ENCODE measurements around the gene PDE8B. TPM values are rescaled to one million over a fixed set of nuclear protein-coding genes. Genes with fewer than 3 reads are reported as not detected.

Gene PDE8B
- polyA plus RNA-seq, 1 donor (not counting 4 experiments of a cell fraction or from before 2014, with no cell fraction given) = not detected

DNA sequence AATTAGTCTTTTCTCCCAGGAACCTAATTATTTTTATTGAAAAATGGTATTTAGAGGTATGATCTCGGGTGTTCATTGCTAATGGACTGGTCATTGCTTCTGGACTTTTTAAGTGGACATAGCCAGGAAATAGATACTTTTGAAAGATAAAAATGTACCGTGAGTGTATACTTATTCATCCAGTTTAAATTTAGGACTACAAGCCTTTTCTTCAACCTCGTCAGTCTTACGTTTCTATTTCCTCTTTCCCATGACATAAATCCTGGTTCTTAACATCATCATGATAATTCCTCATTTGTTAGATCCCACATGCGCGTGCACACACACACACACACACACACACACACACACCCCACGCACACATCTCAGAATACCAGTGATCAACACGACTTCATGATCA lies 15.1 kb downstream of the PDE8B start:
- FAIRE-seq (no peak), DNase-seq (ENCODE audit: low read depth, low spot score) (no peak)
- Histone ChIP-seq H3K27ac (ENCODE audit: control insufficient read depth, insufficient read depth, low read length) (no peak overlapping the region), H3K9ac (ENCODE audit: control insufficient read depth, extremely low read depth, insufficient read depth, low read length) (no peak overlapping the region), H3K9me3 (ENCODE audit: control insufficient read depth, low read depth, low read length) (no peaks in the 10 kb centered on the region), H3K4me3 (ENCODE audit: control insufficient read depth in 2 of 3, extremely low read depth in 1 of 3, insufficient read depth in 2 of 3, low read depth in 1 of 3, low read length in 3 of 3) (no peak overlapping the region), H3K79me2 (ENCODE audit: control insufficient read depth, insufficient read depth, low read length) (no peaks in the 10 kb centered on the region), H4K20me1 (ENCODE audit: control insufficient read depth, extremely low read depth, insufficient read depth, low read length) (no peaks in the 10 kb centered on the region), H3K9me1 (ENCODE audit: control insufficient read depth, extremely low read depth, insufficient read depth, low read length) (no peaks in the 10 kb centered on the region), H3K4me1 (ENCODE audit: control insufficient read depth, extremely low read depth, insufficient read depth, low read length) (no peaks in the 10 kb centered on the region), H3K4me2 (ENCODE audit: control insufficient read depth, extremely low read depth, insufficient read depth, low read depth, low read length) (no peak overlapping the region), H3K27me3 (ENCODE audit: control insufficient read depth, extremely low read depth, insufficient read depth, low read length) (no peaks in the 10 kb centered on the region), H2AFZ (ENCODE audit: control insufficient read depth, low read length) (no peak overlapping the region), H3K36me3 (ENCODE audit: control insufficient read depth in 2 of 2, extremely low read depth in 1 of 2, insufficient read depth in 2 of 2, low read length in 2 of 2) (no peaks in the 10 kb centered on the region)
- TF ChIP-seq, protein P1, sequence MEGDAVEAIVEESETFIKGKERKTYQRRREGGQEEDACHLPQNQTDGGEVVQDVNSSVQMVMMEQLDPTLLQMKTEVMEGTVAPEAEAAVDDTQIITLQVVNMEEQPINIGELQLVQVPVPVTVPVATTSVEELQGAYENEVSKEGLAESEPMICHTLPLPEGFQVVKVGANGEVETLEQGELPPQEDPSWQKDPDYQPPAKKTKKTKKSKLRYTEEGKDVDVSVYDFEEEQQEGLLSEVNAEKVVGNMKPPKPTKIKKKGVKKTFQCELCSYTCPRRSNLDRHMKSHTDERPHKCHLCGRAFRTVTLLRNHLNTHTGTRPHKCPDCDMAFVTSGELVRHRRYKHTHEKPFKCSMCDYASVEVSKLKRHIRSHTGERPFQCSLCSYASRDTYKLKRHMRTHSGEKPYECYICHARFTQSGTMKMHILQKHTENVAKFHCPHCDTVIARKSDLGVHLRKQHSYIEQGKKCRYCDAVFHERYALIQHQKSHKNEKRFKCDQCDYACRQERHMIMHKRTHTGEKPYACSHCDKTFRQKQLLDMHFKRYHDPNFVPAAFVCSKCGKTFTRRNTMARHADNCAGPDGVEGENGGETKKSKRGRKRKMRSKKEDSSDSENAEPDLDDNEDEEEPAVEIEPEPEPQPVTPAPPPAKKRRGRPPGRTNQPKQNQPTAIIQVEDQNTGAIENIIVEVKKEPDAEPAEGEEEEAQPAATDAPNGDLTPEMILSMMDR (optimal IDR thresholded peaks at IDR 0.05 in 1 of 3, IDR thresholded peaks at IDR 0.05 in 1 of 3, conservative IDR thresholded peaks at IDR 0.05 in 1 of 3; ENCODE audit: extremely low read depth in 1 of 3, insufficient read depth in 2 of 3, low read length in 3 of 3) = no peak
- no peak for TF ChIP-seq EZH2 (IDR thresholded peaks at IDR 0.05; ENCODE audit: low read length)
- dilution Hi-C loops (cut with MboI; ENCODE audit: extremely low pct_ligation_motif_present, low sequenced_read_pairs) = no loop called here

DNA sequence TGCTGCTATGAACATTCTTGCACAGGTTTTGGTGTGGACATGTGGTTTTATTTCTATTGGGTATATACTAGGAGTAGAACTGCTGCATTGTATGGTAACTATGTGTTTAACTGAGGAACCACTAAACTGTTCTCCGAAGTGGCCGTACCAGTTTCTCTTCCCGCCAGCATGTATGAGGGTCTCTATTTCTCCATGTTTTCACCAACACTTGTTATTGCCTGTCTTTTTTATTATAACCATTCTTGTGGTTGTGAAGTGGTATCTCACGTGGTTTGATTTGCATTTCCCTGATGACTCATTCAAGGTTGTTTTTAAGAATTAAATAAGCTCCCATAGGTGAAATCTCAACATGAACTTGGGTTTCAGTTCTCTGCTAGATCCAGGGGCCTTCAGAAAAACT lies 19.4 kb downstream of the PDE8B start:
- dilution Hi-C loops (cut with MboI; ENCODE audit: extremely low pct_ligation_motif_present, low sequenced_read_pairs) = no loop called here
- no peak overlapping the region for H3K9ac ChIP-seq (ENCODE audit: control insufficient read depth, extremely low read depth, insufficient read depth, low read length)

More for the DNA sequence above, 19.4 kb downstream of the PDE8B start:
- Histone ChIP-seq H3K4me1 (ENCODE audit: control insufficient read depth, extremely low read depth, insufficient read depth, low read length) (no peaks in the 10 kb centered on the region), H2AFZ (ENCODE audit: control insufficient read depth, low read length) (no peak overlapping the region), H3K79me2 (ENCODE audit: control insufficient read depth, insufficient read depth, low read length) (no peaks in the 10 kb centered on the region), H3K9me1 (ENCODE audit: control insufficient read depth, extremely low read depth, insufficient read depth, low read length) (no peaks in the 10 kb centered on the region), H3K27ac (ENCODE audit: control insufficient read depth, insufficient read depth, low read length) (no peak overlapping the region), H4K20me1 (ENCODE audit: control insufficient read depth, extremely low read depth, insufficient read depth, low read length) (no peaks in the 10 kb centered on the region), H3K36me3 (ENCODE audit: control insufficient read depth in 2 of 2, extremely low read depth in 1 of 2, insufficient read depth in 2 of 2, low read length in 2 of 2) (no peaks in the 10 kb centered on the region), H3K27me3 (ENCODE audit: control insufficient read depth, extremely low read depth, insufficient read depth, low read length) (no peaks in the 10 kb centered on the region), H3K4me3 (ENCODE audit: control insufficient read depth in 2 of 3, extremely low read depth in 1 of 3, insufficient read depth in 2 of 3, low read depth in 1 of 3, low read length in 3 of 3) (no peak overlapping the region), H3K9me3 (ENCODE audit: control insufficient read depth, low read depth, low read length) (no peaks in the 10 kb centered on the region), H3K4me2 (ENCODE audit: control insufficient read depth, extremely low read depth, insufficient read depth, low read depth, low read length) (no peak overlapping the region)
- no peak for DNase-seq (ENCODE audit: low read depth, low spot score)
- TF ChIP-seq, protein P1 (optimal IDR thresholded peaks at IDR 0.05 in 1 of 3, IDR thresholded peaks at IDR 0.05 in 1 of 3, conservative IDR thresholded peaks at IDR 0.05 in 1 of 3; ENCODE audit: extremely low read depth in 1 of 3, insufficient read depth in 2 of 3, low read length in 3 of 3) = no peak
- no peak for TF ChIP-seq EZH2 (IDR thresholded peaks at IDR 0.05; ENCODE audit: low read length)
- FAIRE-seq = no peak

Data from keratinocyte (primary cell).